ENCODE results near the gene ROBO1.

GRCh38 chr3:79751703-79752102 lies 16.1 kb downstream of the ROBO1 start:
- no peak for TF ChIP-seq ZNF384 (IDR thresholded peaks at IDR 0.05)
- TF ChIP-seq LEF1 (IDR thresholded peaks at IDR 0.05; ENCODE audit: borderline replicate concordance) = no peak
- no peak for TF ChIP-seq FOXA1 (IDR thresholded peaks at IDR 0.05)
- TF ChIP-seq L3MBTL2 (conservative IDR thresholded peaks at IDR 0.05) = no peak
- no peak for TF ChIP-seq SUZ12 (IDR thresholded peaks at IDR 0.05)
- TF ChIP-seq BHLHE40 (IDR thresholded peaks at IDR 0.05; ENCODE audit: borderline replicate concordance) = no peak
- TF ChIP-seq HDGF (IDR thresholded peaks at IDR 0.05; ENCODE audit: borderline replicate concordance) = no peak
- TF ChIP-seq ELF4 (IDR thresholded peaks at IDR 0.05) = no peak
